ENCODE results near the gene ACVR2A. TPM values are rescaled to one million over a fixed set of nuclear protein-coding genes. Genes with fewer than 3 reads are reported as not detected.

The ACVR2A gene
- total and polyA plus RNA-seq, 2 of the 4 experiments (the other 2 are of a cell fraction): 1.8 to 6.8 TPM

DNA sequence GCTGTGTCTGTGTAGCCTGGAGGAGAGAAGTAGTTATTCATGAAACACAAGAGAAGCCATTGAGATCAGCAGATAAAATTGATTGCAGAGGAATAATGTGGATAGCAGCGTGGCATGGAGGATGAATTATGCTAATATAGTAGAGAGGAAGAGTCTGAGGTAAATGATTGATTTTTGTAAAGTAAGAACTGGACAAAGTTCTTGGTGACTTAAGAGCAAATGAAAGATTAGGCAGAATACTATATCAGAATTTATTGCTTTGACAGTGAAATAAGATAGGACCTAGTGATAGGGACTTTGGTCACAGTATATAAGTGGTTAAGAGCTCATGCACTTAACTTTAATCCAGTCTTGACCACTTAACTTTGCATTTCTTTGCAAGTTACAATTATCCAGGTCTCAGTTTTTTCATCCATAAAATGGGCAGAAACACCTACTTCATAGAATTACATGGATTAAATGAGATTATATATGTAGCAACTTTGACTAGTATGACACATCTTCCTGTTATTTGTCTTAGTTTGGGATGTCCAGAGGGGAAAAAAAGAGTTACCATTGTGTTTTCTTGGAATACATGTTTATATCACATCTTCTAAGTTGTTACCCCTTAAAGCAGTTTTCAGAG, 29.1 kb downstream of the ACVR2A start:
- intact Hi-C loops (cut with micrococcal nuclease): no loop called here
- H3K4me2 ChIP-seq (ENCODE audit: low read depth, low read length): no peak overlapping the region
- H2AK5ac ChIP-seq (ENCODE audit: low read depth, low read length): no peak overlapping the region
- H3K23ac ChIP-seq (ENCODE audit: low read depth, low read length): no peak overlapping the region
- H2BK20ac ChIP-seq (ENCODE audit: low read depth, low read length): no peak overlapping the region
- no peak overlapping the region for H3K27ac ChIP-seq (ENCODE audit: insufficient read depth, low read length)
- peaks cover 10 to 15% of the 10 kb centered on the region in 2 experiments; a peak in 2 of 4 replicates for H3K79me1 ChIP-seq (ENCODE audit: low read depth in 1 of 2, low read length in 2 of 2)
- dilution Hi-C loops (cut with HindIII; ENCODE audit: low sequenced_read_pairs, unreplicated experiment): no loop called here
- no peak overlapping the region for H2AFZ ChIP-seq (replicated peaks; ENCODE audit: low read length, poor library complexity)
- WGBS, 2 experiments (ENCODE audit: extremely low coverage in 2 of 2, insufficient read length in 1 of 2): no CpG with 5 or more reads among the region's 1 CpG
- no peak overlapping the region for H4K91ac ChIP-seq (ENCODE audit: insufficient read depth, low read depth, low read length)
- peaks cover 2% of the 10 kb centered on the region; the same call in 1 of the 2 replicates for H3K4me1 ChIP-seq (ENCODE audit: control insufficient read depth, insufficient read depth, low read length)
- ChIA-PET POLR2A (ENCODE audit: unreplicated experiment) (no interaction called here), CTCF (no interaction called here)
- H3K56ac ChIP-seq (ENCODE audit: extremely low read depth, insufficient read depth, low read length): no peak overlapping the region
- no peak overlapping the region for H4K5ac ChIP-seq (ENCODE audit: low read depth, low read length)
- H3K9ac ChIP-seq (ENCODE audit: low read depth, low read length): no peak overlapping the region
- no peak overlapping the region for H2BK5ac ChIP-seq (ENCODE audit: low read depth, low read length, poor library complexity, severe bottlenecking)
- no peak overlapping the region for H3K4ac ChIP-seq (ENCODE audit: low read depth, low read length)
- ATAC-seq (ENCODE audit: low read depth) (no peak), DNase-seq (no peak)
- H3K18ac ChIP-seq (ENCODE audit: low read depth, low read length): no peak overlapping the region
- H2BK15ac ChIP-seq (ENCODE audit: low read depth, low read length): no peak overlapping the region
- H3K9me3 ChIP-seq (ENCODE audit: control insufficient read depth, insufficient read depth, low read length): no peaks in the 10 kb centered on the region
- H4K8ac ChIP-seq (ENCODE audit: low read depth in 2 of 2, low read length in 2 of 2): no peak overlapping the region
- no peaks in the 10 kb centered on the region for H3K36me3 ChIP-seq (ENCODE audit: control insufficient read depth, insufficient read depth, low read length)
- no peak overlapping the region for H3K14ac ChIP-seq (replicated peaks; ENCODE audit: low read depth, low read length)
- in situ Hi-C loops (cut with MboI; ENCODE audit: low sequenced_read_pairs): no loop called here
- H4K20me1 ChIP-seq (ENCODE audit: insufficient read depth, low read length): peaks cover 3% of the 10 kb centered on the region; the same call in 1 of the 2 replicates
- no peak overlapping the region for H2BK120ac ChIP-seq (ENCODE audit: low read depth, low read length)
- no TSS peak for BruUV-seq (replicated peaks)
- no peak overlapping the region for H2AK9ac ChIP-seq (replicated peaks; ENCODE audit: low read depth, low read length, poor library complexity)
- no peaks in the 10 kb centered on the region for H3K27me3 ChIP-seq (ENCODE audit: control insufficient read depth, insufficient read depth, low read length)
- H3K4me3 ChIP-seq (ENCODE audit: insufficient read depth, low read depth, low read length): no peak overlapping the region
- TF ChIP-seq RAD21 (IDR thresholded peaks at IDR 0.05; ENCODE audit: low read length): no peak
- TF ChIP-seq, protein P1, sequence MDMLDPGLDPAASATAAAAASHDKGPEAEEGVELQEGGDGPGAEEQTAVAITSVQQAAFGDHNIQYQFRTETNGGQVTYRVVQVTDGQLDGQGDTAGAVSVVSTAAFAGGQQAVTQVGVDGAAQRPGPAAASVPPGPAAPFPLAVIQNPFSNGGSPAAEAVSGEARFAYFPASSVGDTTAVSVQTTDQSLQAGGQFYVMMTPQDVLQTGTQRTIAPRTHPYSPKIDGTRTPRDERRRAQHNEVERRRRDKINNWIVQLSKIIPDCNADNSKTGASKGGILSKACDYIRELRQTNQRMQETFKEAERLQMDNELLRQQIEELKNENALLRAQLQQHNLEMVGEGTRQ (IDR thresholded peaks at IDR 0.05; ENCODE audit: low read depth, low read length): no peak
- no peak for TF ChIP-seq RCOR1 (IDR thresholded peaks at IDR 0.05; ENCODE audit: insufficient replicate concordance, low read length)
- no peak for TF ChIP-seq BHLHE40 (IDR thresholded peaks at IDR 0.05; ENCODE audit: low read depth, low read length)
- TF ChIP-seq, protein P2, sequence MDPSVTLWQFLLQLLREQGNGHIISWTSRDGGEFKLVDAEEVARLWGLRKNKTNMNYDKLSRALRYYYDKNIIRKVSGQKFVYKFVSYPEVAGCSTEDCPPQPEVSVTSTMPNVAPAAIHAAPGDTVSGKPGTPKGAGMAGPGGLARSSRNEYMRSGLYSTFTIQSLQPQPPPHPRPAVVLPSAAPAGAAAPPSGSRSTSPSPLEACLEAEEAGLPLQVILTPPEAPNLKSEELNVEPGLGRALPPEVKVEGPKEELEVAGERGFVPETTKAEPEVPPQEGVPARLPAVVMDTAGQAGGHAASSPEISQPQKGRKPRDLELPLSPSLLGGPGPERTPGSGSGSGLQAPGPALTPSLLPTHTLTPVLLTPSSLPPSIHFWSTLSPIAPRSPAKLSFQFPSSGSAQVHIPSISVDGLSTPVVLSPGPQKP (IDR thresholded peaks at IDR 0.05; ENCODE audit: borderline replicate concordance, low read depth, low read length): no peak
- TF ChIP-seq CHD1 (IDR thresholded peaks at IDR 0.05; ENCODE audit: low read depth, low read length): no peak
- TF ChIP-seq NFE2L2 (IDR thresholded peaks at IDR 0.05; ENCODE audit: low read depth, low read length): no peak
- TF ChIP-seq MAZ (IDR thresholded peaks at IDR 0.05; ENCODE audit: borderline replicate concordance, low read depth, low read length): no peak
- no peak for TF ChIP-seq POLR2A (IDR thresholded peaks at IDR 0.05; ENCODE audit: low read depth, low read length)
- TF ChIP-seq SMC3 (IDR thresholded peaks at IDR 0.05; ENCODE audit: low read depth, low read length): no peak
- TF ChIP-seq MAFK (IDR thresholded peaks at IDR 0.05; ENCODE audit: low read depth, low read length): no peak
- TF ChIP-seq FOS (IDR thresholded peaks at IDR 0.05; ENCODE audit: low read depth, low read length): no peak
- no peak for TF ChIP-seq RFX5 (IDR thresholded peaks at IDR 0.05; ENCODE audit: low read depth, low read length)
- no peak for TF ChIP-seq MXI1 (IDR thresholded peaks at IDR 0.05; ENCODE audit: borderline replicate concordance, low read depth, low read length)
- TF ChIP-seq, protein P3, sequence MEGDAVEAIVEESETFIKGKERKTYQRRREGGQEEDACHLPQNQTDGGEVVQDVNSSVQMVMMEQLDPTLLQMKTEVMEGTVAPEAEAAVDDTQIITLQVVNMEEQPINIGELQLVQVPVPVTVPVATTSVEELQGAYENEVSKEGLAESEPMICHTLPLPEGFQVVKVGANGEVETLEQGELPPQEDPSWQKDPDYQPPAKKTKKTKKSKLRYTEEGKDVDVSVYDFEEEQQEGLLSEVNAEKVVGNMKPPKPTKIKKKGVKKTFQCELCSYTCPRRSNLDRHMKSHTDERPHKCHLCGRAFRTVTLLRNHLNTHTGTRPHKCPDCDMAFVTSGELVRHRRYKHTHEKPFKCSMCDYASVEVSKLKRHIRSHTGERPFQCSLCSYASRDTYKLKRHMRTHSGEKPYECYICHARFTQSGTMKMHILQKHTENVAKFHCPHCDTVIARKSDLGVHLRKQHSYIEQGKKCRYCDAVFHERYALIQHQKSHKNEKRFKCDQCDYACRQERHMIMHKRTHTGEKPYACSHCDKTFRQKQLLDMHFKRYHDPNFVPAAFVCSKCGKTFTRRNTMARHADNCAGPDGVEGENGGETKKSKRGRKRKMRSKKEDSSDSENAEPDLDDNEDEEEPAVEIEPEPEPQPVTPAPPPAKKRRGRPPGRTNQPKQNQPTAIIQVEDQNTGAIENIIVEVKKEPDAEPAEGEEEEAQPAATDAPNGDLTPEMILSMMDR (conservative IDR thresholded peaks at IDR 0.05; ENCODE audit: low read depth, low read length): no peak
- TF ChIP-seq CEBPB (IDR thresholded peaks at IDR 0.05; ENCODE audit: low read depth, low read length): no peak
- no peaks in the 10 kb centered on the region; the same call in 1 of the 2 replicates for H3K9me1 ChIP-seq (ENCODE audit: insufficient read depth, low read length)
